ENCODE results near the gene SLC25A29.
"Not testable (repeated sequence)": the region's sequence is repeated elsewhere in the genome, so short reads cannot be mapped to it uniquely, and the experiment has no call there.

The SLC25A29 gene

GRCh38 chr14:100309028-100309737, 2.9 kb upstream of the SLC25A29 start:
- no peak for DNase-seq

DNA sequence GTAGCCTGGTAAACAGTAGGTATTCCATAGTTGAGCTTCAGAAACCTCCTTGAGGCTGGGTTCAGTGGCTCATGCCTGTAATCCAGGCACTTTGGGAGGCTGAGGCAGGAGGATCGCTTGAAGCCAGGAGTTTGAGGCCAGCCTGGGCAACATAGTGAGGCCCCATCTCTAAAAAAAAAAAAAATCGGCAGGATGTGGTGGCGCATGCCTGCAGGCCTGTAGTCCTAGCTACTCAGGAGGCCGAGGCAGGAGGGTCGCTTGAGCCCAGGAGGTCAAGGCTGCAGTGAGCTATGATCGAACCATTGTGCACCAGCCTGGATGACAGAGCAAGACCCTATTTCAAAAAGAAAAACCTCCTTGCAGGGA, 2.2 kb upstream of the SLC25A29 start:
- DNase-seq = not testable (repeated sequence)

GRCh38 chr14:100307766-100308426, 1.7 kb upstream of the SLC25A29 start:
- no peak for DNase-seq

- peak; percentile 28 to 36 for DNase-seq
Measured at GRCh38 chr14:100306998-100307765, 938 bp upstream of the SLC25A29 start.

DNA sequence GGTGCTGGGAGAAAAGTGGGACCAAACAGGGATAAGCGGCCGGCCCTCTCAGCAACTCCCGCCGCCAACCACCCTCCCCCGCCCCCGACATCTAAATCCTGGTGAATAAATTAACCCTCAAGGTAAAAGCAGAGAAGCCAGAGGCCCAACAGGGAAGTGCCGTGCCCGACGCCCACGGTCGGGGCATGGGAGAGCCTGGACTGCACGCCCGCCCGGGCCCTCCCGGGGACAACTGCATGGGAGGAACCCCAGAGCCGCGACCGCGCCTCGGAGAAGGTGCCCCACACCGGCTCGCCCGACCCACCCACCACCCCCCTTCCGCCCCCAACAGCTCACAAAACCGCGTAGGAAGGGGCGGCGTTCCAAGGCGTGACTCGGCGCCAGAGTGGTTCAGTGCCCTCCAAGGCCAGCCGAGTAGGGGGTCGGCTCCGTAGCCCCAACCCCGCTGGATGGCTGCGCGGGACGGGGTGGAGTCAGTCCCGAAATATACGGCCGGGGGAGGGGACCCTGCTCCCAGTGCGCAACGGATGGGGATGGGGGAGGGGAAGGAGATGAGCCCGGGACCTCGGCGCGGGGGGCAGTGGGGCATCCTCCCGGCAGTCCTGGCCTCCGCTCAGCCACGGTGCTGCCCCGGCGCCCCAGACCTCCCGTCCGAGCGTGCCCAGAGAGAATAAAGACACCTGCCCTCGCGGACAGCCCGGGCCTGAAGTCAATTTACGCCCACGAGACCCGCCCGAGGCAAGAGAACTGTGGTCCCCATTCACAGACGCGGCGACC, 732 bp downstream of the SLC25A29 start:
- DNase-seq = peak; percentile 69 to 76

DNA sequence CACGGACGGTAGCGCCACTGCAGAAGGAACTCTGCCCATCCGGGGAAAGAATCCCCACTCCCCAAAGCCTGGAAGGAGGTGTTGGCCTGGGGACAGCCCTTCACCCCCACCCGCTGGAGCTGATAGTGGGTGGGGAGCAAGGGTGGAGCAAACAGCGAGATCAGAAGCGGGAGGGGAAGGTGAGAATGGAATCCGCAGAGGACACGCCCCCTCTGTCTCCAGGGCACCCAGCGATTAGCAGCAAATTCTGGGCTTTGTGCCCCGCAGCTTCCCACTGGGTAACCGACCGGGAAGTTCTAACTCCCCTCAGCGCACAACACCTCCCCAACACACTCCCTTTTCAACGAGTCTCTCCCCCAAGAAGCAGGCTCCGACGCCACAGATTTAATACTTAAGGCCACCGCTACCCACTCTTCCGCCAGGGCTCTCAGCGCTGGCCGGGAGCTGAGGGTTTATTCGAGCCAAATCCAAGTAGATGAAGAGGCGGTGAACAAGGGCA, 1.4 kb downstream of the SLC25A29 start:
- DNase-seq = no peak

DNA sequence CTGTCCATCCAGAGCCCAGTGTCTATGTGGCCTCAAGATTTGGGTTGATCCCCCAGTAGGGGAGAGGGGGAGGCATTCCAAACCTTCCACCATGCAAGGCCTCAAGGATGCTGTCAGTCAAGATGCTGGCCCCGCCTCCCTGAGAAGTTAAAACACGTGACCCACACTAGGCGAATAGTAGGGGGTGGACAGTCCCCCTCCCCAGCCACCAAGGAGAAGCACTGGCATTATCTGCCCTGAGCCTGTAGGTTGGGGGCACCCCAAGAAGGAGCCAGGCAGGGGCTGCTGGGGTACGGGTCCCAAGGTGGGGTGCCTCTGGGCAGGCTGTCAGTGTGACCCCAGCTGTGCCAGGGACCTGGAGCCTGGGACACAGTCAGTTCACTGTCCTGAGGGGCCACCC, 2.3 kb downstream of the SLC25A29 start:
- no peak for DNase-seq

- peak in 1 of 2 donors; percentile 33 for DNase-seq
Measured at GRCh38 chr14:100303179-100303578, 3.1 kb downstream of the SLC25A29 start.

DNA sequence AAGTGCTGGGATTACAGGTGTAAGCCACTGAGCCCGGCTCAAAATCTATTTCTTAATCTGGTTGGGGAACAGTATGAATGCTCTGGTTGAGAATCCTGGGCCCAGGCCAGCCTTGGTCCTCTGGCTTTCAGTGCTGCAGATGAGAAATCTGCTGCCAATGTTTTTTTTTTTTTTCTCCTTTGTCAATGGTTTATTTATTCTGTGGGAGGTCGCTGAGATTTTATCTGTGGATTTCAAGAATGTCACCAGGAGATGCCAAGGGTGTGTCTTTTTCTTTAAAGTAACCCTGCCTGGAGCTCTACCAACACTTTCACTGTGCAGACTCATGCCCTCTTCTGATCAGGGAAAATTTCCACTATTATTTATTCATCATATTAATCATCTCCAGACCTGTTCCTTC, 3.6 kb downstream of the SLC25A29 start:
- no peak for DNase-seq

GRCh38 chr14:100299238-100299560, 7.0 kb downstream of the SLC25A29 start:
- DNase-seq = no peak

- no peak for DNase-seq
Measured at GRCh38 chr14:100298551-100299237, 7.5 kb downstream of the SLC25A29 start.

GRCh38 chr14:100297320-100298300, 8.6 kb downstream of the SLC25A29 start:
- DNase-seq = peak; percentile 76 to 77

GRCh38 chr14:100296729-100297128, 9.5 kb downstream of the SLC25A29 start:
- DNase-seq = not testable (repeated sequence)

- DNase-seq = peak in 1 of 2 donors; percentile 21
Measured at GRCh38 chr14:100296106-100296651, 10.1 kb downstream of the SLC25A29 start.

DNA sequence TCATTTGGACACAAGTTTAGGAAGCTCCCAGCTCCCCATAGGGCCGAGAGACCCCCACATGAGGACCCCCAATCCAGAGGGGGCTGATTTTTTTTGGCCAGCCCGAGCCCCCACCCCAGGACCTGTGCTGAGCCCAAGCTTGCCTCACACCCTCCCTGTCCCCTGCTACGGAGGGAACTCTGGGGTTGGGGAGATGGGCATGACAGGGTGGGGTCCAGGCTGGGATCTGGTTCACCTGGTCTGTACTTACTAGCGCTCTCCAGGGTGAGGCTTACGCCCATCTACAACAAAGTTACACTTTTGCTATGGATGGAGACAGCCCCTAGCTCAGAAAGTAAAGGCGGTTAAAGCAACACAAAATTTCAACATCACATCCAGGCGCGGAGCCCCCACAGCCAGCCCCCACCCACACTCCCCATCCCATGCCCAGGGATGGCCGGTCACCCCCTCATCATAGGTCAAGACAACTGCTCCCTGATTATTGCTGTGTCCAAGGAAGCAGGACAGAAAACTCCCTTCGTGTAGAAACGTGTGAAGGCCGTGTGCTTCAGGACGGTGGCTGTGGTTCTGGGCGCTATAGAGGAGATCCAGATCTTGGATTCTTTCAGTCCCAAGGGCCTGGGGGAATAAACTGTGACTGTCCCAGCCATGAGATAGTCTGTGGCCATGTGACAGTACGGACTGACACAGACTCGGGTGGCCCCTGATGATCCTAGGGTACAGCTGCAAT, 10.7 kb downstream of the SLC25A29 start:
- no peak for DNase-seq

DNA sequence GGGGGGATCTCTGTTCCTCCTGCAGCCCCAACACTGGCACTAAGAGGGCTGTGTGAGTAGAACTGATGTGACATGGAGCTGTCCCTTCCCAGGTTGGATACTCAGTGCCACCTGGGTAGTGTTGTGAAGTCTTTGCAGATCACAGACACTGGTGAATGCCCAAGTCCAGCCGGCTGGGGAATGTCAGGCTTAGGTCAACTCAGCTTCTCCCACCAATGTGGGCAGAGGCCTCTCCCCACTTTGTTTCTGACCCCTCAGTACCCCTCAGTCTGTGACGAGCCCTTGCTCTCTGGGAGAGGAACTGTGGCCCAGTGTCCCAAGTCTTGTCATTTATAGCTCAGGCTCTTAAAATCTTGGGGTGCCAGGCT, 11.3 kb downstream of the SLC25A29 start:
- DNase-seq = no peak

- no peak for DNase-seq
Measured at GRCh38 chr14:100294213-100294962, 11.9 kb downstream of the SLC25A29 start.

- DNase-seq = no peak
Measured at GRCh38 chr14:100293497-100294212, 12.6 kb downstream of the SLC25A29 start.
